H1 (cell line): ENCODE data around the gene LRBA.

Source experiments
- CEBPB ChIP-seq: IDR thresholded peaks from 2 replicates; pipeline ENCODE4 v1.6.1; 2012; ENCODE audit warnings: low read depth, low read length
- CHD1 ChIP-seq: IDR thresholded peaks from 2 replicates; pipeline ENCODE4 v1.6.1; 2012; ENCODE audit warnings: low read depth, low read length, improper control_type of control experiment
- EZH2 ChIP-seq: fragments of 200-600 bp; sonication (generic); IDR thresholded peaks from 2 replicates; pipeline ENCODE4 v1.7.1; 2012; ENCODE audit warnings: low read depth, mild to moderate bottlenecking, moderate library complexity, low read length, inconsistent platforms; ENCODE audit not compliant: severe bottlenecking
- HDAC2 ChIP-seq, 2 experiments: fragments of 300-600 bp in 1 of 2; sonication (generic) in 1 of 2; IDR thresholded peaks; 2 replicates each; pipeline ENCODE4 v1.6.1; 2011 to 2012; ENCODE audit warnings: low read depth in 2 of 2, low read length in 2 of 2, mild to moderate bottlenecking in 2 of 2, moderate library complexity in 2 of 2, borderline replicate concordance in 1 of 2, inconsistent platforms in 1 of 2
- POLR2A ChIP-seq, 2 experiments: IDR thresholded peaks; 1 replicate in 1 of 2; 2 replicates in 1 of 2; pipeline ENCODE4 v1.6.1; 2011; ENCODE audit warnings: low read depth in 2 of 2, low read length in 2 of 2, mild to moderate bottlenecking in 2 of 2; ENCODE audit errors: control extremely low read depth in 1 of 2
- POLR2AphosphoS5 ChIP-seq: IDR thresholded peaks from 2 replicates; pipeline ENCODE4 v1.6.1; 2011; ENCODE audit warnings: low read depth, low read length
- SRF ChIP-seq: IDR thresholded peaks from 2 replicates; pipeline ENCODE4 v1.6.1; 2011; ENCODE audit warnings: mild to moderate bottlenecking, low read depth, low read length, moderate library complexity
- TF ChIP-seq, protein P1 (sequence below), 3 experiments: IDR thresholded peaks; 1 replicate in 2 of 3; 2 replicates in 1 of 3; pipeline versions ENCODE4 v1.5.1 to v1.6.1; 2011; ENCODE audit warnings: low read length in 3 of 3, mild to moderate bottlenecking in 3 of 3, inconsistent platforms in 2 of 3, low read depth in 1 of 3, moderate library complexity in 1 of 3; ENCODE audit not compliant: insufficient read depth in 1 of 3; ENCODE audit errors: control extremely low read depth in 1 of 3
- TF ChIP-seq, protein P2 (sequence below): IDR thresholded peaks from 2 replicates; pipeline ENCODE4 v1.6.1; 2011; ENCODE audit warnings: low read length, improper control_type of control experiment
- TF ChIP-seq, protein P3 (sequence below): IDR thresholded peaks from 2 replicates; pipeline ENCODE4 v1.6.1; 2012; ENCODE audit warnings: inconsistent platforms

DNA sequence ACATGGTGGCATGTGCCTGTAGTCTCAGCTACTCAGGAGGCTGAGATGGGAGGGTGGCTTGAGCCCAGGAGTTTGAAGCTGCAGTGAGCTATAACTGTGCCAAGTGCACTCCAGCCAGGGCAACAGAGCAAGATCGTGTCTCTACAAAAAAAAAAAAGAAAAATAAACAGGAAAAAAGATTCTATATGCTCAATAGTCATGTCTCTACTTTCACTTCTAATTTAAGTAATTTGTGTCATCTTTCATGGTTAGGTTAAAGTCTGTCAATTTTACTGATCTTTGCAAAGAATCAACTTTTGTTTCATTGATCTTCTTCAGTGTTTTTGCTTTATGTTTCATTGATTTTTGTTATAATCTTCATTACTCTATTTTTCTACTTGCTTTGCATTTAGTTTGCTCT is 539.3 kb downstream of the LRBA start:
- TF ChIP-seq, protein P1, sequence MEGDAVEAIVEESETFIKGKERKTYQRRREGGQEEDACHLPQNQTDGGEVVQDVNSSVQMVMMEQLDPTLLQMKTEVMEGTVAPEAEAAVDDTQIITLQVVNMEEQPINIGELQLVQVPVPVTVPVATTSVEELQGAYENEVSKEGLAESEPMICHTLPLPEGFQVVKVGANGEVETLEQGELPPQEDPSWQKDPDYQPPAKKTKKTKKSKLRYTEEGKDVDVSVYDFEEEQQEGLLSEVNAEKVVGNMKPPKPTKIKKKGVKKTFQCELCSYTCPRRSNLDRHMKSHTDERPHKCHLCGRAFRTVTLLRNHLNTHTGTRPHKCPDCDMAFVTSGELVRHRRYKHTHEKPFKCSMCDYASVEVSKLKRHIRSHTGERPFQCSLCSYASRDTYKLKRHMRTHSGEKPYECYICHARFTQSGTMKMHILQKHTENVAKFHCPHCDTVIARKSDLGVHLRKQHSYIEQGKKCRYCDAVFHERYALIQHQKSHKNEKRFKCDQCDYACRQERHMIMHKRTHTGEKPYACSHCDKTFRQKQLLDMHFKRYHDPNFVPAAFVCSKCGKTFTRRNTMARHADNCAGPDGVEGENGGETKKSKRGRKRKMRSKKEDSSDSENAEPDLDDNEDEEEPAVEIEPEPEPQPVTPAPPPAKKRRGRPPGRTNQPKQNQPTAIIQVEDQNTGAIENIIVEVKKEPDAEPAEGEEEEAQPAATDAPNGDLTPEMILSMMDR (IDR thresholded peaks at IDR 0.05; ENCODE audit: control extremely low read depth in 1 of 3, insufficient read depth in 1 of 3, low read depth in 1 of 3, low read length in 3 of 3) = no peak
- TF ChIP-seq POLR2A (IDR thresholded peaks at IDR 0.05; ENCODE audit: control extremely low read depth in 1 of 2, low read depth in 2 of 2, low read length in 2 of 2) (no peak), HDAC2 (IDR thresholded peaks at IDR 0.05; ENCODE audit: borderline replicate concordance in 1 of 2, low read depth in 2 of 2, low read length in 2 of 2) (no peak), POLR2AphosphoS5 (no peak), EZH2 (no peak), CHD1 (no peak), CEBPB (no peak), SRF (no peak)
- TF ChIP-seq, protein P2, sequence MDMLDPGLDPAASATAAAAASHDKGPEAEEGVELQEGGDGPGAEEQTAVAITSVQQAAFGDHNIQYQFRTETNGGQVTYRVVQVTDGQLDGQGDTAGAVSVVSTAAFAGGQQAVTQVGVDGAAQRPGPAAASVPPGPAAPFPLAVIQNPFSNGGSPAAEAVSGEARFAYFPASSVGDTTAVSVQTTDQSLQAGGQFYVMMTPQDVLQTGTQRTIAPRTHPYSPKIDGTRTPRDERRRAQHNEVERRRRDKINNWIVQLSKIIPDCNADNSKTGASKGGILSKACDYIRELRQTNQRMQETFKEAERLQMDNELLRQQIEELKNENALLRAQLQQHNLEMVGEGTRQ = no peak
- TF ChIP-seq, protein P3, sequence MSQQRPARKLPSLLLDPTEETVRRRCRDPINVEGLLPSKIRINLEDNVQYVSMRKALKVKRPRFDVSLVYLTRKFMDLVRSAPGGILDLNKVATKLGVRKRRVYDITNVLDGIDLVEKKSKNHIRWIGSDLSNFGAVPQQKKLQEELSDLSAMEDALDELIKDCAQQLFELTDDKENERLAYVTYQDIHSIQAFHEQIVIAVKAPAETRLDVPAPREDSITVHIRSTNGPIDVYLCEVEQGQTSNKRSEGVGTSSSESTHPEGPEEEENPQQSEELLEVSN = no peak
